PC-3 (cell line): ENCODE results near the gene ARL4A.

Source experiments
- CTCF ChIP-seq: fragments of 300-600 bp; sonication (generic); conservative IDR thresholded peaks from 2 replicates; pipeline ENCODE4 v1.5.1; 2017; ENCODE audit warnings: antibody characterized with exemption, low read depth, mild to moderate bottlenecking, low read length
- EZH2phosphoT487 ChIP-seq: fragments of 300-600 bp; sonication (generic); IDR thresholded peaks from 2 replicates; pipeline ENCODE4 v1.6.1; 2018; ENCODE audit warnings: mild to moderate bottlenecking, antibody characterized with exemption, low read length, borderline replicate concordance

- TF ChIP-seq CTCF = no peak
- TF ChIP-seq EZH2phosphoT487 = no peak
These were observed 49.9 kb downstream of the ARL4A start for GRCh38 chr7:12737373-12737772.
